HCT116 (cell line): ENCODE data around the gene C9orf50. TPM values are rescaled to one million over a fixed set of nuclear protein-coding genes. Genes with fewer than 3 reads are reported as not detected.

Experiments
- ATAC-seq: fragments of 200-7000 bp; cut with Tn5 transposase; 2 replicates; pipeline ENCODE4 v1.9.1; 2020; ENCODE audit warnings: mild to moderate bottlenecking, moderate library complexity
- BruUV-seq: library from RNA; stranded (reverse); fragments of 400-500 nt; replicated peaks from 2 replicates; lab custom pipeline; 2021; lab: Mats Ljungman, UMichigan
- CTCF ChIA-PET: fragments of 300-600 bp; sonication (Branson Sonifier 250); formaldehyde crosslinking; loops from one replicate; lab custom pipeline; 2021; ENCODE audit warnings: antibody characterized with exemption; lab: Charles Lee
- POLR2A ChIA-PET: fragments of 300-600, 350-600 bp; sonication (Branson Sonifier 250); formaldehyde crosslinking; loops from one replicate; lab custom pipeline; 2021; ENCODE audit warnings: antibody characterized with exemption; lab: Charles Lee
- RAD21 ChIA-PET, 2 experiments: fragments of 300-600 bp; sonication (Branson Sonifier 250); formaldehyde crosslinking; loops; one replicate each; lab custom pipeline; 2023; ENCODE audit warnings: low total read pairs in 2 of 2; ENCODE audit not compliant: uncharacterized antibody in 2 of 2, unreplicated experiment in 2 of 2, low non-redundant PET in 1 of 2; lab: Charles Lee
- DNase-seq: peaks from one replicate; pipeline ENCODE4 v3.0.0-alpha.2; 2010; ENCODE audit warnings: low read depth, low spot score
- H2AFZ ChIP-seq: fragments of 200-600 bp; shearing (Covaris generic), sonication (generic); 2 replicates; pipeline ENCODE4 v1.6.1; 2017; ENCODE audit warnings: low read depth, mixed run types, mixed read lengths, antibody characterized with exemption, low read length; ENCODE audit not compliant: poor library complexity, severe bottlenecking
- H3K27ac ChIP-seq: 2 replicates; pipeline ENCODE4 v1.5.1; 2012; ENCODE audit warnings: low read depth, low read length
- H3K27me3 ChIP-seq: fragments of 200-600 bp; sonication (generic); 2 replicates; pipeline ENCODE4 v1.6.1; 2016; ENCODE audit warnings: mixed run types, low read length, mixed read lengths; ENCODE audit not compliant: insufficient read depth
- H3K36me3 ChIP-seq, 2 experiments: fragments of 200-500 bp in 1 of 2; fragments of 200-600 bp in 1 of 2; sonication (Bioruptor generic) in 1 of 2; sonication (generic) in 1 of 2; 2 replicates each; pipeline versions ENCODE4 v1.5.1 to v1.6.1; 2014 to 2016; ENCODE audit warnings: low read length in 2 of 2, inconsistent platforms in 1 of 2, mixed read lengths in 1 of 2, mixed run types in 1 of 2; ENCODE audit not compliant: insufficient read depth in 2 of 2, control insufficient read depth in 1 of 2
- H3K4me1 ChIP-seq, 2 experiments: fragments of 200-600 bp in 1 of 2; sonication (generic) in 1 of 2; 2 replicates each; pipeline versions ENCODE4 v1.5.1 to v1.6.1; 2012 to 2017; ENCODE audit warnings: low read length in 2 of 2, inconsistent platforms in 1 of 2, mild to moderate bottlenecking in 1 of 2, mixed read lengths in 1 of 2, mixed run types in 1 of 2, moderate library complexity in 1 of 2; ENCODE audit not compliant: insufficient read depth in 2 of 2, control insufficient read depth in 1 of 2
- H3K4me2 ChIP-seq: fragments of 200-600 bp; sonication (generic); 2 replicates; pipeline ENCODE4 v1.6.1; 2017; ENCODE audit warnings: mixed run types, low read length, mixed read lengths
- H3K4me3 ChIP-seq, 2 experiments: fragments of 200-600 bp in 1 of 2; sonication (generic) in 1 of 2; replicated peaks in 1 of 2; 2 replicates each; pipeline ENCODE4 v1.5.1; 2011 to 2016; ENCODE audit warnings: low read length in 2 of 2, control low read depth in 1 of 2, low read depth in 1 of 2, mild to moderate bottlenecking in 1 of 2, mixed read lengths in 1 of 2, mixed run types in 1 of 2
- H3K79me2 ChIP-seq: fragments of 200-600 bp; sonication (generic); 2 replicates; pipeline ENCODE4 v1.6.1; 2017; ENCODE audit warnings: mild to moderate bottlenecking, mixed run types, low read length, moderate library complexity, mixed read lengths; ENCODE audit not compliant: insufficient read depth
- H3K9ac ChIP-seq: fragments of 200-600 bp; sonication (generic); 2 replicates; pipeline ENCODE4 v1.6.1; 2016; ENCODE audit warnings: low read length, mixed read lengths
- H3K9me2 ChIP-seq: fragments of 200-600 bp; sonication (generic), shearing (Covaris generic); 2 replicates; pipeline ENCODE4 v1.6.1; 2017; ENCODE audit warnings: mixed run types, mild to moderate bottlenecking, moderate library complexity; ENCODE audit not compliant: insufficient read depth
- H3K9me3 ChIP-seq, 2 experiments: fragments of 200-500 bp in 1 of 2; fragments of 200-600 bp in 1 of 2; sonication (Bioruptor generic) in 1 of 2; sonication (generic) in 1 of 2; 2 replicates each; pipeline ENCODE4 v1.6.1; 2014 to 2017; ENCODE audit warnings: low read length in 2 of 2, mixed read lengths in 2 of 2, inconsistent platforms in 1 of 2, low read depth in 1 of 2, mild to moderate bottlenecking in 1 of 2, mixed run types in 1 of 2, moderate library complexity in 1 of 2; ENCODE audit not compliant: control insufficient read depth in 1 of 2, insufficient read depth in 1 of 2
- H4K20me1 ChIP-seq: fragments of 200-600 bp; sonication (generic), shearing (Covaris generic); 2 replicates; pipeline ENCODE4 v1.6.1; 2017; ENCODE audit warnings: mixed run types, mild to moderate bottlenecking, moderate library complexity; ENCODE audit not compliant: insufficient read depth
- ATF3 ChIP-seq: IDR thresholded peaks from 2 replicates; pipeline ENCODE4 v1.6.1; 2012
- CBX3 ChIP-seq: IDR thresholded peaks from 2 replicates; pipeline ENCODE4 v1.6.1; 2012; ENCODE audit warnings: low read depth
- CEBPB ChIP-seq: IDR thresholded peaks from 2 replicates; pipeline ENCODE4 v1.6.1; 2012; ENCODE audit warnings: low read depth
- CTCF ChIP-seq, 3 experiments: fragments of 200-600 bp in 1 of 3; sonication (generic) in 1 of 3; IDR thresholded peaks in 2 of 3; conservative IDR thresholded peaks in 1 of 3; 2 replicates each; pipeline ENCODE4 v1.5.1; 2012 to 2017; ENCODE audit warnings: low read depth in 2 of 3, low read length in 2 of 3, antibody characterized with exemption in 1 of 3, borderline replicate concordance in 1 of 3, control low read depth in 1 of 3, mild to moderate bottlenecking in 1 of 3, mixed read lengths in 1 of 3, mixed run types in 1 of 3, moderate library complexity in 1 of 3; ENCODE audit not compliant: insufficient read depth in 1 of 3
- ELF1 ChIP-seq: IDR thresholded peaks from 2 replicates; pipeline ENCODE4 v1.6.1; 2012; ENCODE audit warnings: low read depth, borderline replicate concordance
- EZH2 ChIP-seq: fragments of 200-600 bp; sonication (generic); IDR thresholded peaks from 2 replicates; pipeline ENCODE4 v1.6.1; 2017; ENCODE audit warnings: antibody characterized with exemption, mixed run types
- FOSL1 ChIP-seq: IDR thresholded peaks from 2 replicates; pipeline ENCODE4 v1.6.1; 2012; ENCODE audit warnings: low read depth
- POLR2A ChIP-seq: IDR thresholded peaks from 2 replicates; pipeline ENCODE4 v1.7.0; 2011; ENCODE audit warnings: borderline replicate concordance; ENCODE audit not compliant: insufficient read depth, insufficient read length; ENCODE audit errors: extremely low read depth
- RAD21 ChIP-seq: IDR thresholded peaks from 2 replicates; pipeline ENCODE4 v1.6.1; 2012; ENCODE audit warnings: low read depth, mild to moderate bottlenecking
- SP1 ChIP-seq: IDR thresholded peaks from 2 replicates; pipeline ENCODE4 v1.6.1; 2012; ENCODE audit warnings: low read depth
- intact Hi-C: fragments of 100-400 bp; cut with micrococcal nuclease; formaldehyde crosslinking; loops from 2 replicates; pipeline ENCODE4 v1.10.0; 2022
- total RNA-seq: library from RNA; stranded (reverse); gene quantifications from one replicate; pipeline ENCODE4 v1.2.1, GENCODE V29; 2021; ENCODE audit not compliant: unreplicated experiment
- TF ChIP-seq, protein P1 (sequence below): IDR thresholded peaks from 2 replicates; pipeline ENCODE4 v1.6.1; 2012; ENCODE audit warnings: low read depth

The C9orf50 gene
- total RNA-seq, 1 experiment from 2014 or later = not detected

GRCh38 chr9:129648764-129649115, 27.8 kb upstream of the C9orf50 start:
- POLR2A ChIA-PET = no interaction called here
- BruUV-seq = no TSS peak
- DNase-seq (no peak), ATAC-seq (no peak)
- Histone ChIP-seq H2AFZ (no peak overlapping the region), H3K4me3 (no peak overlapping the region), H3K27ac (no peak overlapping the region), H3K36me3 (no peaks in the 10 kb centered on the region), H3K9me2 (no peaks in the 10 kb centered on the region), H3K9ac (no peak overlapping the region), H3K4me1 (no peaks in the 10 kb centered on the region), H3K9me3 (no peaks in the 10 kb centered on the region), H3K79me2 (no peaks in the 10 kb centered on the region), H3K4me2 (no peak overlapping the region), H4K20me1 (no peaks in the 10 kb centered on the region), H3K27me3 (no peaks in the 10 kb centered on the region)
- TF ChIP-seq FOSL1 (no peak), ELF1 (no peak), POLR2A (no peak), RAD21 (no peak)
- TF ChIP-seq, protein P1, sequence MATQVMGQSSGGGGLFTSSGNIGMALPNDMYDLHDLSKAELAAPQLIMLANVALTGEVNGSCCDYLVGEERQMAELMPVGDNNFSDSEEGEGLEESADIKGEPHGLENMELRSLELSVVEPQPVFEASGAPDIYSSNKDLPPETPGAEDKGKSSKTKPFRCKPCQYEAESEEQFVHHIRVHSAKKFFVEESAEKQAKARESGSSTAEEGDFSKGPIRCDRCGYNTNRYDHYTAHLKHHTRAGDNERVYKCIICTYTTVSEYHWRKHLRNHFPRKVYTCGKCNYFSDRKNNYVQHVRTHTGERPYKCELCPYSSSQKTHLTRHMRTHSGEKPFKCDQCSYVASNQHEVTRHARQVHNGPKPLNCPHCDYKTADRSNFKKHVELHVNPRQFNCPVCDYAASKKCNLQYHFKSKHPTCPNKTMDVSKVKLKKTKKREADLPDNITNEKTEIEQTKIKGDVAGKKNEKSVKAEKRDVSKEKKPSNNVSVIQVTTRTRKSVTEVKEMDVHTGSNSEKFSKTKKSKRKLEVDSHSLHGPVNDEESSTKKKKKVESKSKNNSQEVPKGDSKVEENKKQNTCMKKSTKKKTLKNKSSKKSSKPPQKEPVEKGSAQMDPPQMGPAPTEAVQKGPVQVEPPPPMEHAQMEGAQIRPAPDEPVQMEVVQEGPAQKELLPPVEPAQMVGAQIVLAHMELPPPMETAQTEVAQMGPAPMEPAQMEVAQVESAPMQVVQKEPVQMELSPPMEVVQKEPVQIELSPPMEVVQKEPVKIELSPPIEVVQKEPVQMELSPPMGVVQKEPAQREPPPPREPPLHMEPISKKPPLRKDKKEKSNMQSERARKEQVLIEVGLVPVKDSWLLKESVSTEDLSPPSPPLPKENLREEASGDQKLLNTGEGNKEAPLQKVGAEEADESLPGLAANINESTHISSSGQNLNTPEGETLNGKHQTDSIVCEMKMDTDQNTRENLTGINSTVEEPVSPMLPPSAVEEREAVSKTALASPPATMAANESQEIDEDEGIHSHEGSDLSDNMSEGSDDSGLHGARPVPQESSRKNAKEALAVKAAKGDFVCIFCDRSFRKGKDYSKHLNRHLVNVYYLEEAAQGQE = no peak
- intact Hi-C loops = no loop called here
- RAD21 ChIA-PET = no interaction called here
- CTCF ChIA-PET = no interaction called here

GRCh38 chr9:129648092-129648763, 27.3 kb upstream of the C9orf50 start:
- POLR2A ChIA-PET = no interaction called here
- Histone ChIP-seq H3K27me3 (no peaks in the 10 kb centered on the region), H2AFZ (no peak overlapping the region), H3K79me2 (no peaks in the 10 kb centered on the region), H3K4me2 (no peak overlapping the region), H3K9ac (no peak overlapping the region), H3K9me2 (no peaks in the 10 kb centered on the region), H3K27ac (no peak overlapping the region), H3K4me1 (no peaks in the 10 kb centered on the region), H3K36me3 (no peaks in the 10 kb centered on the region), H3K4me3 (no peak overlapping the region), H4K20me1 (no peaks in the 10 kb centered on the region), H3K9me3 (no peaks in the 10 kb centered on the region)
- RAD21 ChIA-PET = no interaction called here
- CTCF ChIA-PET = no interaction called here
- intact Hi-C loops = no loop called here
- no peak for DNase-seq
- BruUV-seq = no TSS peak
- no peak for ATAC-seq
- no peak for TF ChIP-seq EZH2
- no peak for TF ChIP-seq CEBPB
- no peak for TF ChIP-seq CBX3
- no peak for TF ChIP-seq CTCF (IDR thresholded peaks at IDR 0.05 in 2 of 3, conservative IDR thresholded peaks at IDR 0.05 in 1 of 3; ENCODE audit: borderline replicate concordance in 1 of 3, insufficient read depth in 1 of 3, low read depth in 2 of 3, low read length in 2 of 3)
- no peak for TF ChIP-seq SP1
- TF ChIP-seq FOSL1 = no peak
- TF ChIP-seq ATF3 = no peak
